Peyer's patch (tissue), 4 donors: ENCODE measurements around the gene AP1B1.

ENCODE experiments used
- POLR2A ChIP-seq, 2 donors: fragments of 450-650 bp; IDR thresholded peaks; one replicate each; pipeline ENCODE4 v1.5.1; 2017; ENCODE audit warnings: antibody characterized with exemption in 2 of 2, mild to moderate bottlenecking in 2 of 2, moderate library complexity in 2 of 2
- TF ChIP-seq, protein P1 (sequence below), 6 experiments: fragments of 450-650 bp in 4 of 6; fragments of 200-600 bp in 2 of 6; sonication (generic) in 1 of 6; IDR thresholded peaks; one replicate each; pipeline ENCODE4 v1.5.1; 2017 to 2019; ENCODE audit warnings: antibody characterized with exemption in 6 of 6, mild to moderate bottlenecking in 3 of 6, moderate library complexity in 1 of 6

DNA sequence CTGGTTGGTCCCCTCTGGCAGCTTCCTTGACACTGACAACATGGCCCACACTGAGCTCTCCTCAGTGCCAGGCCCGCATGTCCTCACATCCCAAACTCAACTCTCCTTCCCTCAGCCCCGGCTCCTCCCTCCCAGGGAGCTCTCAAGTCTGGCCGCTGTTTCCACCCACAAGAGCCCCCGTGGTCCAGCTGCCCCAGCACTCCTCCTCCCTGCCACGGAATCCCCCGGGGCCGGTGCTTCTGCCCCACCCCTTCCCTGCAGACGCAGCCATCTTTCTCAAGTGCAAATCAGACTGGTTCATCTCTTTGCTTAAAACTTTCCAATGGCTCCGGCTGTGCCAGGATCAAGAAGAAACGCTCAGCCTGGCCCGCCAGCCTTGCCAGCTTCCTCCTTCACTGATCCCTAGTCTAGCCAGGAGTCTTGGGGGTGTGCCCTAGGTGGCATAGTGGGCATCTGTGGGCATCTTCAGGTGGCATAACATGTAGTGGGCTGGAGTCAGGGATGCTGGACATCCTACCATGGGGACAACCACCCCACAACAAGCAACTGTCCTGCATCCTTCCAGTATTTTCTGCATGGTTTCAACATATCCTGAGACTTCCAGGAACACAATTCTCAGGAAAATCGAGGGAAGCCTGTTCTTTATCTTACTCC lies 50.6 kb downstream of the AP1B1 start:
- TF ChIP-seq, protein P1, sequence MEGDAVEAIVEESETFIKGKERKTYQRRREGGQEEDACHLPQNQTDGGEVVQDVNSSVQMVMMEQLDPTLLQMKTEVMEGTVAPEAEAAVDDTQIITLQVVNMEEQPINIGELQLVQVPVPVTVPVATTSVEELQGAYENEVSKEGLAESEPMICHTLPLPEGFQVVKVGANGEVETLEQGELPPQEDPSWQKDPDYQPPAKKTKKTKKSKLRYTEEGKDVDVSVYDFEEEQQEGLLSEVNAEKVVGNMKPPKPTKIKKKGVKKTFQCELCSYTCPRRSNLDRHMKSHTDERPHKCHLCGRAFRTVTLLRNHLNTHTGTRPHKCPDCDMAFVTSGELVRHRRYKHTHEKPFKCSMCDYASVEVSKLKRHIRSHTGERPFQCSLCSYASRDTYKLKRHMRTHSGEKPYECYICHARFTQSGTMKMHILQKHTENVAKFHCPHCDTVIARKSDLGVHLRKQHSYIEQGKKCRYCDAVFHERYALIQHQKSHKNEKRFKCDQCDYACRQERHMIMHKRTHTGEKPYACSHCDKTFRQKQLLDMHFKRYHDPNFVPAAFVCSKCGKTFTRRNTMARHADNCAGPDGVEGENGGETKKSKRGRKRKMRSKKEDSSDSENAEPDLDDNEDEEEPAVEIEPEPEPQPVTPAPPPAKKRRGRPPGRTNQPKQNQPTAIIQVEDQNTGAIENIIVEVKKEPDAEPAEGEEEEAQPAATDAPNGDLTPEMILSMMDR (IDR thresholded peaks at IDR 0.05), result no peak
- TF ChIP-seq POLR2A (IDR thresholded peaks at IDR 0.05), result no peak
